H9 (cell line): ENCODE measurements around the gene FAM174A. TPM values are rescaled to one million over a fixed set of nuclear protein-coding genes. Genes with fewer than 3 reads are reported as not detected.

Experiments
- DNase-seq: peaks from one replicate; pipeline ENCODE4 v3.0.0-alpha.2; 2017
- H2AFZ ChIP-seq: one replicate; pipeline ENCODE4 v1.6.1; 2013; ENCODE audit warnings: mild to moderate bottlenecking, low read length, control low read depth, moderate library complexity
- H2AK5ac ChIP-seq: 2 replicates; pipeline ENCODE4 v1.6.1; 2013; ENCODE audit warnings: low read length, control low read depth, mixed read lengths; ENCODE audit not compliant: insufficient read length
- H2BK120ac ChIP-seq: one replicate; pipeline ENCODE4 v1.6.1; 2013; ENCODE audit warnings: low read depth, mild to moderate bottlenecking, low read length, control low read depth, inconsistent platforms; ENCODE audit not compliant: poor library complexity, severe bottlenecking
- H2BK12ac ChIP-seq: 2 replicates; pipeline ENCODE4 v1.6.1; 2013; ENCODE audit warnings: low read length, control low read depth, mixed read lengths, low read depth; ENCODE audit not compliant: insufficient read length
- H2BK15ac ChIP-seq: 2 replicates; pipeline ENCODE4 v1.6.1; 2013; ENCODE audit warnings: low read depth, low read length, control low read depth
- H2BK20ac ChIP-seq: one replicate; pipeline ENCODE4 v1.6.1; 2013; ENCODE audit warnings: low read depth, mild to moderate bottlenecking, low read length, control low read depth, inconsistent platforms; ENCODE audit not compliant: poor library complexity, severe bottlenecking
- H2BK5ac ChIP-seq: 2 replicates; pipeline ENCODE4 v1.6.1; 2013; ENCODE audit warnings: low read length, control low read depth, mixed read lengths; ENCODE audit not compliant: insufficient read length
- H3K14ac ChIP-seq: 2 replicates; pipeline ENCODE4 v1.6.1; 2013; ENCODE audit warnings: low read length, control low read depth; ENCODE audit not compliant: insufficient read depth
- H3K18ac ChIP-seq: 2 replicates; pipeline ENCODE4 v1.6.1; 2013; ENCODE audit warnings: low read depth, mild to moderate bottlenecking, mixed read lengths, low read length, control low read depth; ENCODE audit not compliant: insufficient read length
- H3K23ac ChIP-seq: 2 replicates; pipeline ENCODE4 v1.6.1; 2013; ENCODE audit warnings: low read length, control low read depth, mixed read lengths, low read depth; ENCODE audit not compliant: insufficient read length
- H3K23me2 ChIP-seq: 2 replicates; pipeline ENCODE4 v1.6.1; 2013; ENCODE audit warnings: low read depth, mild to moderate bottlenecking, mixed read lengths, low read length, control low read depth; ENCODE audit not compliant: insufficient read length, poor library complexity, severe bottlenecking
- H3K27ac ChIP-seq: 2 replicates; pipeline ENCODE4 v1.5.1; 2013; ENCODE audit warnings: low read length, control low read depth, mixed read lengths, low read depth; ENCODE audit not compliant: insufficient read length
- H3K27me3 ChIP-seq: 2 replicates; pipeline ENCODE4 v1.6.1; 2013; ENCODE audit warnings: low read length, control low read depth, inconsistent platforms; ENCODE audit not compliant: insufficient read depth
- H3K4ac ChIP-seq: 2 replicates; pipeline ENCODE4 v1.6.1; 2013; ENCODE audit warnings: low read depth, mild to moderate bottlenecking, control low read depth, inconsistent platforms, low read length, moderate library complexity
- H3K4me1 ChIP-seq: 2 replicates; pipeline ENCODE4 v1.6.1; 2013; ENCODE audit warnings: low read length, control low read depth, inconsistent platforms; ENCODE audit not compliant: insufficient read depth
- H3K4me2 ChIP-seq: 2 replicates; pipeline ENCODE4 v1.6.1; 2013; ENCODE audit warnings: low read length, control low read depth, mixed read lengths; ENCODE audit not compliant: insufficient read length, insufficient read depth
- H3K56ac ChIP-seq: 2 replicates; pipeline ENCODE4 v1.6.1; 2013; ENCODE audit warnings: low read depth, mild to moderate bottlenecking, mixed read lengths, low read length, control low read depth; ENCODE audit not compliant: insufficient read length
- H3K79me1 ChIP-seq: 2 replicates; pipeline ENCODE4 v1.6.1; 2013; ENCODE audit warnings: low read depth, mild to moderate bottlenecking, moderate library complexity, low read length, control low read depth, inconsistent platforms; ENCODE audit not compliant: insufficient read depth, poor library complexity, severe bottlenecking
- H3K79me2 ChIP-seq: 2 replicates; pipeline ENCODE4 v1.6.1; 2013; ENCODE audit warnings: low read length, control low read depth, inconsistent platforms; ENCODE audit not compliant: insufficient read depth
- H3K9ac ChIP-seq: 2 replicates; pipeline ENCODE4 v1.6.1; 2013; ENCODE audit warnings: low read length, control low read depth, mixed read lengths; ENCODE audit not compliant: insufficient read length; ENCODE audit errors: extremely low read depth
- H3K9me3 ChIP-seq: one replicate; pipeline ENCODE4 v1.6.1; 2013; ENCODE audit warnings: low read depth, low read length, inconsistent platforms; ENCODE audit not compliant: control insufficient read depth
- H3T11ph ChIP-seq: one replicate; pipeline ENCODE4 v1.6.1; 2013; ENCODE audit warnings: mild to moderate bottlenecking, low read length, control low read depth, inconsistent platforms
- H4K20me1 ChIP-seq: one replicate; pipeline ENCODE4 v1.6.1; 2013; ENCODE audit not compliant: control insufficient read depth, insufficient read length, insufficient read depth
- H4K5ac ChIP-seq: 2 replicates; pipeline ENCODE4 v1.6.1; 2013; ENCODE audit warnings: low read depth, mild to moderate bottlenecking, mixed read lengths, low read length, control low read depth; ENCODE audit not compliant: insufficient read length
- H4K8ac ChIP-seq: replicated peaks from 2 replicates; pipeline ENCODE4 v1.6.1; 2013; ENCODE audit warnings: low read length, control low read depth, mixed read lengths, low read depth; ENCODE audit not compliant: insufficient read length
- H4K91ac ChIP-seq: 2 replicates; pipeline ENCODE4 v1.6.1; 2013; ENCODE audit warnings: low read depth, mild to moderate bottlenecking, moderate library complexity, mixed read lengths, low read length, control low read depth; ENCODE audit not compliant: insufficient read length
- H3K27ac Mint-ChIP-seq, 3 experiments: 2 replicates in 2 of 3; 3 replicates in 1 of 3; pipeline ENCODE4 v1.8.0; 2020 to 2021; ENCODE audit warnings: mixed read lengths in 3 of 3, mild to moderate bottlenecking in 1 of 3, moderate library complexity in 1 of 3
- H3K27me3 Mint-ChIP-seq: 2 replicates; pipeline ENCODE4 v1.8.0; 2021; ENCODE audit warnings: low read depth, mild to moderate bottlenecking, moderate library complexity, mixed read lengths
- H3K36me3 Mint-ChIP-seq, 3 experiments: 2 replicates in 2 of 3; 3 replicates in 1 of 3; pipeline ENCODE4 v1.8.0; 2020 to 2021; ENCODE audit warnings: low read depth in 3 of 3, mixed read lengths in 3 of 3; ENCODE audit not compliant: insufficient read depth in 1 of 3
- H3K4me1 Mint-ChIP-seq, 2 experiments: 2 replicates each; pipeline ENCODE4 v1.8.0; 2020; ENCODE audit warnings: mixed read lengths in 2 of 2
- H3K4me3 Mint-ChIP-seq, 2 experiments: 2 replicates in 1 of 2; 3 replicates in 1 of 2; pipeline ENCODE4 v1.8.0; 2020 to 2021; ENCODE audit warnings: mild to moderate bottlenecking in 2 of 2, mixed read lengths in 2 of 2, moderate library complexity in 1 of 2
- H3K9me3 Mint-ChIP-seq, 2 experiments: 2 replicates in 1 of 2; 3 replicates in 1 of 2; pipeline ENCODE4 v1.8.0; 2020; ENCODE audit warnings: mild to moderate bottlenecking in 2 of 2, mixed read lengths in 2 of 2, moderate library complexity in 1 of 2
- CTCF ChIP-seq: fragments of 200-600 bp; sonication (generic); conservative IDR thresholded peaks from 3 replicates; pipeline ENCODE4 v1.8.0; 2021; ENCODE audit warnings: antibody characterized with exemption, mild to moderate bottlenecking
- WGBS: extraction: QIAGEN DNeasy Blood & Tissue Kit; methylation state at CpG from one replicate; pipeline ENCODE4 v1.1.7; 2013; ENCODE audit warnings: missing lambda C conversion rate, low lambda C conversion rate, mixed read lengths; ENCODE audit not compliant: insufficient read length; ENCODE audit errors: extremely low coverage; 5-methylcytosine and 5-hydroxymethylcytosine counted together
- total RNA-seq: library from RNA; stranded (reverse); gene quantifications from 2 replicates; pipeline ENCODE4 v1.2.1, GENCODE V29; 2021

Gene FAM174A
- total RNA-seq, 1 experiment from 2014 or later, result 4.3 TPM

GRCh38 chr5:100616981-100617380, 81.8 kb downstream of the FAM174A start:
- H3K4me3 Mint-ChIP-seq, result no peak overlapping the region

More at GRCh38 chr5:100616981-100617380, 81.8 kb downstream of the FAM174A start:
- Histone ChIP-seq H2BK20ac (no peak overlapping the region), H4K20me1 (no peaks in the 10 kb centered on the region), H4K8ac (no peak overlapping the region), H2BK5ac (no peak overlapping the region), H3T11ph (no peak overlapping the region), H3K14ac (no peak overlapping the region), H3K23me2 (no peaks in the 10 kb centered on the region), H3K79me1 (no peaks in the 10 kb centered on the region), H2AK5ac (no peak overlapping the region), H3K4me1 (no peaks in the 10 kb centered on the region), H4K5ac (no peak overlapping the region), H3K4me2 (no peak overlapping the region), H2BK120ac (no peak overlapping the region), H2BK15ac (no peak overlapping the region), H3K79me2 (no peaks in the 10 kb centered on the region), H3K27me3 (no peaks in the 10 kb centered on the region), H3K9me3 (no peaks in the 10 kb centered on the region), H3K18ac (no peak overlapping the region), H4K91ac (no peak overlapping the region), H2BK12ac (no peak overlapping the region), H3K56ac (no peak overlapping the region), H3K27ac (no peak overlapping the region), H2AFZ (no peak overlapping the region), H3K23ac (no peak overlapping the region), H3K9ac (no peak overlapping the region), H3K4ac (no peak overlapping the region)
- no peaks in the 10 kb centered on the region for H3K27me3 Mint-ChIP-seq
- no peak for DNase-seq
- TF ChIP-seq CTCF, result no peak
- H3K36me3 Mint-ChIP-seq, result peaks cover 0 to 6% (median 0%) of the 10 kb centered on the region in 3 experiments; a peak in 1 of 7 replicates
- no peak overlapping the region for H3K27ac Mint-ChIP-seq
- peaks cover 4 to 6% of the 10 kb centered on the region in 2 experiments; a peak in 2 of 4 replicates for H3K4me1 Mint-ChIP-seq
- H3K9me3 Mint-ChIP-seq, result peaks cover 0 to 6% of the 10 kb centered on the region in 2 experiments; a peak in 2 of 5 replicates
- WGBS, result no CpG with 5 or more reads among the region's 3 CpGs
